Measurements from ENCODE around the gene NR0B2. TPM values are rescaled to one million over a fixed set of nuclear protein-coding genes. Genes with fewer than 3 reads are reported as not detected.

The NR0B2 gene
- total and polyA plus RNA-seq, 2 of the 13 experiments (the other 11 are each of a cell fraction or from before 2014, with no cell fraction given) = 72.5 to 133 TPM

DNA sequence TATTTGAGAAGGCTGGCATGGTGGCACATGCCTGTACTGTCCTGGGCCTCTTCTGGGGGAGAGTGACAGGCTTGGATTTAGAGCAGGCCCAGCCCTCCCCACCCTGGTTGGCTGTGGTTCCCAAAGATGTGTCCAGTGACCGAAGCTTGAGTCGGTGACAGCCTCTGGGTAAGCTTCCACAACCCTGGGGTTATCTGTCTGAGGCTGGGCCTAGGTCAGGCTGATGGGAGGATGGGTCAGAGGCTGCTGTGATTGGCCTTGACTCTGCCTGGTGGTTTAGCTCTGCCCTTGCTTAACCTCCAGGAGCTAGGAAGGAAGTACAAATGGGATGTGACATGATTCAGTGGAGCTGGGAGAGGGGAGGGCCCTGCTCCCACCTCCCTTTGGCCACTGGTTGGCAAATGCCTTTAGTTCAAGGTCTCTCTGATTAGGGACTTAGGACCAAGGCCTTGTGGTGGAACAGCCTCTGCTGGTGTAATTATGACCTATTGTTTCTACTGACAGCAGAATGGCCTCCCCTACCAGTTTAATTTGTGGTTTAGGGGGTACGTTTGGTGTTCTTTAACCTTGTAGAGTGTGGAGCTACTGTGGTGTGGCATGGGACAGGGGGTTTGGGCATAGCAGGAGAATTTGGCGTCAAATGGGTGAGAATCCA is 24.4 kb upstream of the NR0B2 start (continued):
- no peak for TF ChIP-seq DMAP1 (CRISPR knock-in tag; IDR thresholded peaks at IDR 0.05)
- TF ChIP-seq TOPORS (CRISPR knock-in tag; IDR thresholded peaks at IDR 0.05) = peak; percentile 81
- TF ChIP-seq, protein P1, sequence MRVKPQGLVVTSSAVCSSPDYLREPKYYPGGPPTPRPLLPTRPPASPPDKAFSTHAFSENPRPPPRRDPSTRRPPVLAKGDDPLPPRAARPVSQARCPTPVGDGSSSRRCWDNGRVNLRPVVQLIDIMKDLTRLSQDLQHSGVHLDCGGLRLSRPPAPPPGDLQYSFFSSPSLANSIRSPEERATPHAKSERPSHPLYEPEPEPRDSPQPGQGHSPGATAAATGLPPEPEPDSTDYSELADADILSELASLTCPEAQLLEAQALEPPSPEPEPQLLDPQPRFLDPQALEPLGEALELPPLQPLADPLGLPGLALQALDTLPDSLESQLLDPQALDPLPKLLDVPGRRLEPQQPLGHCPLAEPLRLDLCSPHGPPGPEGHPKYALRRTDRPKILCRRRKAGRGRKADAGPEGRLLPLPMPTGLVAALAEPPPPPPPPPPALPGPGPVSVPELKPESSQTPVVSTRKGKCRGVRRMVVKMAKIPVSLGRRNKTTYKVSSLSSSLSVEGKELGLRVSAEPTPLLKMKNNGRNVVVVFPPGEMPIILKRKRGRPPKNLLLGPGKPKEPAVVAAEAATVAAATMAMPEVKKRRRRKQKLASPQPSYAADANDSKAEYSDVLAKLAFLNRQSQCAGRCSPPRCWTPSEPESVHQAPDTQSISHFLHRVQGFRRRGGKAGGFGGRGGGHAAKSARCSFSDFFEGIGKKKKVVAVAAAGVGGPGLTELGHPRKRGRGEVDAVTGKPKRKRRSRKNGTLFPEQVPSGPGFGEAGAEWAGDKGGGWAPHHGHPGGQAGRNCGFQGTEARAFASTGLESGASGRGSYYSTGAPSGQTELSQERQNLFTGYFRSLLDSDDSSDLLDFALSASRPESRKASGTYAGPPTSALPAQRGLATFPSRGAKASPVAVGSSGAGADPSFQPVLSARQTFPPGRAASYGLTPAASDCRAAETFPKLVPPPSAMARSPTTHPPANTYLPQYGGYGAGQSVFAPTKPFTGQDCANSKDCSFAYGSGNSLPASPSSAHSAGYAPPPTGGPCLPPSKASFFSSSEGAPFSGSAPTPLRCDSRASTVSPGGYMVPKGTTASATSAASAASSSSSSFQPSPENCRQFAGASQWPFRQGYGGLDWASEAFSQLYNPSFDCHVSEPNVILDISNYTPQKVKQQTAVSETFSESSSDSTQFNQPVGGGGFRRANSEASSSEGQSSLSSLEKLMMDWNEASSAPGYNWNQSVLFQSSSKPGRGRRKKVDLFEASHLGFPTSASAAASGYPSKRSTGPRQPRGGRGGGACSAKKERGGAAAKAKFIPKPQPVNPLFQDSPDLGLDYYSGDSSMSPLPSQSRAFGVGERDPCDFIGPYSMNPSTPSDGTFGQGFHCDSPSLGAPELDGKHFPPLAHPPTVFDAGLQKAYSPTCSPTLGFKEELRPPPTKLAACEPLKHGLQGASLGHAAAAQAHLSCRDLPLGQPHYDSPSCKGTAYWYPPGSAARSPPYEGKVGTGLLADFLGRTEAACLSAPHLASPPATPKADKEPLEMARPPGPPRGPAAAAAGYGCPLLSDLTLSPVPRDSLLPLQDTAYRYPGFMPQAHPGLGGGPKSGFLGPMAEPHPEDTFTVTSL (CRISPR knock-in tag; IDR thresholded peaks at IDR 0.05; ENCODE audit: borderline replicate concordance) = peak; percentile 73; the same call in 1 of the 2 replicates
- TF ChIP-seq, protein P2, sequence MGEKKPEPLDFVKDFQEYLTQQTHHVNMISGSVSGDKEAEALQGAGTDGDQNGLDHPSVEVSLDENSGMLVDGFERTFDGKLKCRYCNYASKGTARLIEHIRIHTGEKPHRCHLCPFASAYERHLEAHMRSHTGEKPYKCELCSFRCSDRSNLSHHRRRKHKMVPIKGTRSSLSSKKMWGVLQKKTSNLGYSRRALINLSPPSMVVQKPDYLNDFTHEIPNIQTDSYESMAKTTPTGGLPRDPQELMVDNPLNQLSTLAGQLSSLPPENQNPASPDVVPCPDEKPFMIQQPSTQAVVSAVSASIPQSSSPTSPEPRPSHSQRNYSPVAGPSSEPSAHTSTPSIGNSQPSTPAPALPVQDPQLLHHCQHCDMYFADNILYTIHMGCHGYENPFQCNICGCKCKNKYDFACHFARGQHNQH (CRISPR knock-in tag; IDR thresholded peaks at IDR 0.05) = peak; percentile 80; the same call in 1 of the 2 replicates
- TF ChIP-seq KMT2A (CRISPR knock-in tag; IDR thresholded peaks at IDR 0.05) = peak; percentile 53; the same call in 1 of the 2 replicates
- TF ChIP-seq ASH2L (IDR thresholded peaks at IDR 0.05; ENCODE audit: insufficient read length, low read depth, low read length) = peak; percentile 66
- peak; percentile 50 for TF ChIP-seq NFKB2 (CRISPR knock-in tag; IDR thresholded peaks at IDR 0.05; ENCODE audit: borderline replicate concordance)
- TF ChIP-seq TAF1 (CRISPR knock-in tag; IDR thresholded peaks at IDR 0.05) = 0 out of 2 replicates have a peak, but pooled peaks have one; percentile 41
- TF ChIP-seq MTA1 (CRISPR knock-in tag; IDR thresholded peaks at IDR 0.05; ENCODE audit: borderline replicate concordance) = peak; percentile 88; the same call in 1 of the 2 replicates
- no peak for TF ChIP-seq ZNF678 (CRISPR knock-in tag; IDR thresholded peaks at IDR 0.05)
- TF ChIP-seq ZNF557 (CRISPR knock-in tag; IDR thresholded peaks at IDR 0.05) = no peak
- TF ChIP-seq SIN3A (IDR thresholded peaks at IDR 0.05; ENCODE audit: borderline replicate concordance, low read depth, low read length) = peak; percentile 31; the same call in 1 of the 2 replicates
- peak; percentile 88 for TF ChIP-seq CEBPG (CRISPR knock-in tag; IDR thresholded peaks at IDR 0.05)
- no peak for TF ChIP-seq ZNF709 (CRISPR knock-in tag; IDR thresholded peaks at IDR 0.05)
- no peak for TF ChIP-seq ZNF468 (CRISPR knock-in tag; IDR thresholded peaks at IDR 0.05)
- no peak for TF ChIP-seq TMF1 (CRISPR knock-in tag; IDR thresholded peaks at IDR 0.05; ENCODE audit: low read depth)
- TF ChIP-seq ELF3 (CRISPR knock-in tag; IDR thresholded peaks at IDR 0.05) = peak; percentile 93
- TF ChIP-seq, protein P3, sequence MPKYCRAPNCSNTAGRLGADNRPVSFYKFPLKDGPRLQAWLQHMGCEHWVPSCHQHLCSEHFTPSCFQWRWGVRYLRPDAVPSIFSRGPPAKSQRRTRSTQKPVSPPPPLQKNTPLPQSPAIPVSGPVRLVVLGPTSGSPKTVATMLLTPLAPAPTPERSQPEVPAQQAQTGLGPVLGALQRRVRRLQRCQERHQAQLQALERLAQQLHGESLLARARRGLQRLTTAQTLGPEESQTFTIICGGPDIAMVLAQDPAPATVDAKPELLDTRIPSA (CRISPR knock-in tag; IDR thresholded peaks at IDR 0.05; ENCODE audit: borderline replicate concordance) = no peak; the same call in 1 of the 2 replicates
- TF ChIP-seq RBM22 (optimal IDR thresholded peaks at IDR 0.05; ENCODE audit: low read length) = peak; percentile 50
- TF ChIP-seq, protein P4, sequence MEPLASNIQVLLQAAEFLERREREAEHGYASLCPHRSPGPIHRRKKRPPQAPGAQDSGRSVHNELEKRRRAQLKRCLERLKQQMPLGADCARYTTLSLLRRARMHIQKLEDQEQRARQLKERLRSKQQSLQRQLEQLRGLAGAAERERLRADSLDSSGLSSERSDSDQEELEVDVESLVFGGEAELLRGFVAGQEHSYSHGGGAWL (CRISPR knock-in tag; IDR thresholded peaks at IDR 0.05) = no peak
- no peak for TF ChIP-seq JDP2 (CRISPR knock-in tag; IDR thresholded peaks at IDR 0.05; ENCODE audit: borderline replicate concordance)

All from HepG2 (cell line).